PC-3 (cell line): ENCODE measurements around the gene UNC45B.

Source experiments
- EZH2 ChIP-seq: fragments of 300-600 bp; sonication (generic); IDR thresholded peaks from one replicate; pipeline ENCODE4 v1.6.1; 2017; ENCODE audit warnings: antibody characterized with exemption, mild to moderate bottlenecking, low read length; ENCODE audit not compliant: unreplicated experiment
- TF ChIP-seq, protein P1 (sequence below): fragments of 300-600 bp; sonication (generic); conservative IDR thresholded peaks from 2 replicates; pipeline ENCODE4 v1.5.1; 2017; ENCODE audit warnings: antibody characterized with exemption, low read depth, mild to moderate bottlenecking, low read length

- TF ChIP-seq, protein P1, sequence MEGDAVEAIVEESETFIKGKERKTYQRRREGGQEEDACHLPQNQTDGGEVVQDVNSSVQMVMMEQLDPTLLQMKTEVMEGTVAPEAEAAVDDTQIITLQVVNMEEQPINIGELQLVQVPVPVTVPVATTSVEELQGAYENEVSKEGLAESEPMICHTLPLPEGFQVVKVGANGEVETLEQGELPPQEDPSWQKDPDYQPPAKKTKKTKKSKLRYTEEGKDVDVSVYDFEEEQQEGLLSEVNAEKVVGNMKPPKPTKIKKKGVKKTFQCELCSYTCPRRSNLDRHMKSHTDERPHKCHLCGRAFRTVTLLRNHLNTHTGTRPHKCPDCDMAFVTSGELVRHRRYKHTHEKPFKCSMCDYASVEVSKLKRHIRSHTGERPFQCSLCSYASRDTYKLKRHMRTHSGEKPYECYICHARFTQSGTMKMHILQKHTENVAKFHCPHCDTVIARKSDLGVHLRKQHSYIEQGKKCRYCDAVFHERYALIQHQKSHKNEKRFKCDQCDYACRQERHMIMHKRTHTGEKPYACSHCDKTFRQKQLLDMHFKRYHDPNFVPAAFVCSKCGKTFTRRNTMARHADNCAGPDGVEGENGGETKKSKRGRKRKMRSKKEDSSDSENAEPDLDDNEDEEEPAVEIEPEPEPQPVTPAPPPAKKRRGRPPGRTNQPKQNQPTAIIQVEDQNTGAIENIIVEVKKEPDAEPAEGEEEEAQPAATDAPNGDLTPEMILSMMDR = no peak
- TF ChIP-seq EZH2 = no peak
These were observed 19.7 kb upstream of the UNC45B start for GRCh38 chr17:35127751-35128514.
